Measurements from ENCODE around the gene ACYP2. TPM values are rescaled to one million over a fixed set of nuclear protein-coding genes. Genes with fewer than 3 reads are reported as not detected.

The ACYP2 gene
- polyA plus RNA-seq, 6 donors from 2014 or later = 10.0 to 28.9 (median 25.0) TPM

DNA sequence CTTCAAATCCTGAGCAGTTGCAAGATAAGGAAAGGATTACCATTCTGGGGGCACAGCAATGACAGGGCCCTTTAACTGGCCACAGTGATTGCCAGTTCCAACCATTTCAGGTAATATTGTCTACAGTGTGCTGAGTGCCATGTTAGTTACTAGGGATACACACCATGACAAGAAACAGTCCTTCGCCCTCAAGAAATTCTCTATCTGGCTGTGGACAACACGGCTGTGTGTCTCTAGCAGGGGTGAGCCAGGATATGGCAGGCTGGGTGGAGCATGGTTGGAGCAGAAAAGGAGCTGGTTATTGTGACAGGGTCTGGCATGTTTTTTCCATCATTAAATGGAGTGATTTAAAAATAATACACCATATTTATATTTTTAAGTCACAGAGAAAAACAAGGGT, 109.6 kb downstream of the ACYP2 start:
- H3K36me3 Mint-ChIP-seq = peaks cover 8 to 11% of the 10 kb centered on the region in 2 donors
- DNase-seq = no peak
- peaks cover 0 to 3% (median 0%) of the 10 kb centered on the region in 7 donors for H3K9me3 Mint-ChIP-seq
- no peak overlapping the region for H3K27ac Mint-ChIP-seq
- no peak overlapping the region for H3K4me3 Mint-ChIP-seq
- no peaks in the 10 kb centered on the region for H3K27me3 Mint-ChIP-seq
- no peaks in the 10 kb centered on the region for H3K4me1 Mint-ChIP-seq
- no peak for ATAC-seq (ENCODE audit: low read depth in 2 of 2)

DNA sequence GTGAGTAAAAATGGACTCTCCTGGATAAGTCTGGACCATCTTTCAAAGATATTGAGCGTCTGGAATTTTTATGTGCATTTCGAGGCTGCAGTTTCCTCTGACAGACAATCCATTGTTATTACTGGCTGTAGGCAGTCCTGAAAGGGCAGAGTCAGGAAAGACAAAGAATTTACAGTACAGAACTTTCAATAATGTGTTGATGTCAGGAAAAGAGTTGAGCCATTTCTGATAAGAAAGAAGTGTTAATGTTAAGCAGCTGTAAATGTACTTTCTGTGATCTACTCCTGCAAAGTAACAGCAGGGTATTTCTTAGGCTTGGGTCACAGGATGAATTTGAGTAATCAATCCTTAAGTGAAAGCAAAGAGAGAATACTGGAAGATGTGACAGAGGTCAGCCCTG, 110.8 kb downstream of the ACYP2 start:
- Mint-ChIP-seq H3K4me3 (no peak overlapping the region), H3K27ac (no peak overlapping the region), H3K36me3 (peaks cover 8 to 11% of the 10 kb centered on the region in 2 donors), H3K27me3 (no peaks in the 10 kb centered on the region), H3K4me1 (no peaks in the 10 kb centered on the region), H3K9me3 (peaks cover 0 to 3% (median 0%) of the 10 kb centered on the region in 7 donors)
- no peak for DNase-seq
- ATAC-seq (ENCODE audit: low read depth in 2 of 2) = no peak

DNA sequence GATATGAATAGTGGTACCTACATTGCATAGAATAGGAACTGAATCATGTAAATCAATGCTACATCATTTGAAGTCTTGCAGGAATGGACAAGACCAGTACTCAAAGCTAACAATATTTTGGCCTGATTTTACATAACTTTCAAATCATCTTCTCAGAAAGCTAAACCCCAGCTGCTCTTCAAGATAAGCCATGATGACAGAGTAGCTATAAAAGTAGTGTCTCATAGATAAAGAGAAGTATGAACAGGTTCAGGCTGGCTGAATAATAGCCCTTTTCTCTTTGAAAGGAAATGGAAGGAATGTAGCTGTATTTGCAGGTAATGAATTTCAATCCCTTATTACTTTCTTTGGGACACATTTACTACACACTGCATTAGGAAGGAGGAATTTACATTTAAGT, 112.4 kb downstream of the ACYP2 start:
- Mint-ChIP-seq H3K27ac (peak overlapping the region in 1 of 6 donors; percentile 51), H3K9me3 (peaks cover 2 to 9% (median 6%) of the 10 kb centered on the region in 7 donors), H3K36me3 (peaks cover 13 to 19% of the 10 kb centered on the region in 2 donors), H3K4me1 (no peaks in the 10 kb centered on the region), H3K4me3 (no peak overlapping the region), H3K27me3 (no peaks in the 10 kb centered on the region)
- DNase-seq (no peak), ATAC-seq (ENCODE audit: low read depth in 2 of 2) (no peak)

DNA sequence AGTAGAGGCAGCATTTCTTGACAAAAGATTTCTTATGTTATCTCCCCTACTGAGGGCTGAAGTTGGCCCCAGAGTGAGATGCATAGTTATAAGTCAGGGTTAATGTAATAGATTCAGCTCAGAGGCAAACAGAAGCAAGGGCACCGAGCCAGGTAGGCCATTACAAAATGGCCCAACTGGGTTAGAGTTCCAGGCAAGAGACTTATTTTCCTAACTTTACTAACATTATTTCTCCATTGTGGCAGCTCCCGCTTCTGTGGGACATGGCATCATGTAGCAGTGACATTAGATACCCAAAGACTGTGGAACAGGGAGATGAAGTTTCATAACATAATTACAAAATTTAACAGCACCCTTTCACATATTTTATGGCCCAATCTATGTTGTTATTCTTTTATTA, 113.5 kb downstream of the ACYP2 start:
- Mint-ChIP-seq H3K27me3 (no peaks in the 10 kb centered on the region), H3K9me3 (peaks cover 2 to 9% (median 6%) of the 10 kb centered on the region in 7 donors), H3K36me3 (peaks cover 9 to 16% of the 10 kb centered on the region in 2 donors), H3K4me1 (no peaks in the 10 kb centered on the region), H3K27ac (peak overlapping the region in 1 of 6 donors; percentile 23), H3K4me3 (no peak overlapping the region)
- no peak for DNase-seq
- no peak for ATAC-seq (ENCODE audit: low read depth in 2 of 2)

DNA sequence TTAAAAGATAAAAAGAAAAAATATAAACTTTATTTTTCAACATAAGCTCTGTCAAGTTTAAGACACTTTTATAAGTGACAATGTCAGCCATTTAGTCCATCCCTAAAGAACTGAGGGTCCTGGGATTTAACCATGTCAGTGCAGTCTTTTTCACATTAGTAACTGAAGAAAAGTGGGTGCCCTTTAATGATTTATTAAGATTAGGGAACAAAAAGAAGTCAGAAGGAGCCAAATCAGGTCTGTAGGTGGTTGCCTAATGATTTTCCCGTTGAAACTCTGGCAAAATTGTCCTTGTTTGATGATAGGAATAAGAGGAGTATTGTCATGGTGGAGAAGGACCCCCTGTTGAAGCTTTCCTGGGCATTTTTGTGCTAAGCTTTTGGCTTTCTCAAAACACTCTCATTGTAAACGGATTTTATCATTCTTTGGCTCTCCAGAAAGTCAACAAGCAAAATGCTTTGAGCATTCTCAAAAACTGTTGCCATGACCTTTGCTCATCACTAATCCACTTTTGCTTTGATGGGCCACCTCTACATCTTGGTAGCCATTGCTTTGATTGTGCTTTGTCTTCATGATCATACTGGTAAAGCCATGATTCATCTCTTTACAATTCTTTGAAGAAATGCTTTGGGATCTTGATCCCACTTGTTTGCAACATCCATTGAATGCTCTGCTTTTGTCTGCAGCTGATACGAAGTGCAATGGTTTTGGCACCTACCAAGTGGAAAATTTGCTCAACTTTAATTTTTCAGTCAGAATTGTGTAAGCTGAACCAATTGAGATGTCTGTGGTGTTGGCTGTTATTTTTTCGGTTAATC, 118.6 kb downstream of the ACYP2 start:
- peak overlapping the region in 1 of 6 donors; percentile 15 for H3K27ac Mint-ChIP-seq
- no peak overlapping the region for H3K4me3 Mint-ChIP-seq
- no peak for DNase-seq
- peaks cover 5 to 14% (median 9%) of the 10 kb centered on the region in 7 donors for H3K9me3 Mint-ChIP-seq
- ATAC-seq (ENCODE audit: low read depth in 2 of 2) = no peak
- H3K36me3 Mint-ChIP-seq = peaks cover 15 to 20% of the 10 kb centered on the region in 2 donors
- no peaks in the 10 kb centered on the region for H3K4me1 Mint-ChIP-seq
- no peaks in the 10 kb centered on the region for H3K27me3 Mint-ChIP-seq

DNA sequence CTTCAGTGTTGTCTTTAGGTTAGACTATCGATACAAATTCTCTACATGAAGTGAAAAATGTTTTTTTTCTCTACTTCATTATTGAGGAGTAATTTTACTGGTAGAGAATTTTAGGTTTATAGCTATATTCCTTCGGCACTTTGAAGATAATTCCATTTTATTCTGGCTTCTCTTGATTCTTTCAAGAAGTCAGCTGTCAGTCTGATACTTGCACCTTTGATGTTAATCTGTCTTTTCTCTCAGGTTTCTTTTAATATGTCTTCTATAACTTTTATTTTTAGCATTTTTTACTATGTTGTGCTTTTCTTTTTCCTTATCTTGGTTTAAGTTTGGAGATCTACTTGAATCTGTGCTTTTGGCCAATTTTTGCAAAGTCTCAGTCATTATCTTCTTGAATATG, 122.0 kb downstream of the ACYP2 start:
- H3K36me3 Mint-ChIP-seq = peaks cover 11 to 13% of the 10 kb centered on the region in 2 donors
- ATAC-seq (ENCODE audit: low read depth in 2 of 2) (no peak), DNase-seq (no peak)
- no peaks in the 10 kb centered on the region for H3K27me3 Mint-ChIP-seq
- H3K4me3 Mint-ChIP-seq = no peak overlapping the region
- H3K27ac Mint-ChIP-seq = no peak overlapping the region
- peaks cover 3 to 9% (median 6%) of the 10 kb centered on the region in 7 donors for H3K9me3 Mint-ChIP-seq
- H3K4me1 Mint-ChIP-seq = no peaks in the 10 kb centered on the region

DNA sequence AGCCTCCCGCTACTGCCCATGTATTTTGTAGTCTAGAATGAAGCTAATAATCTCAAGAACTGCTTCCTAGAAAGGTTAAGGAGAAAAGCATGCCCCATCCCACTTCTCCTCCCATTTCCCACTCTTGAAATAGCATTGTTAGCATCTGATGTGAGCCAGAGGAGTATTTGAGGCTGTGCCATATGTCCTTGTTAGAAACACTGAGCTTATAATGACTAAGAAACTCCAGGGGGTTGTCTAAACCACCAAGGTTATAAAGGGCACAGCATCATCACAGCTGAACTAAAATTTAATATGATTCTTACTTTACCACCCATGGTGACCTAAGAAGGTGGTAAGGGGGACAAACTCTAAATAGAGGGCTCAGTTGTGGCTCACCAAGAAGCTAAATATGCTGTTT, 124.0 kb downstream of the ACYP2 start:
- DNase-seq (no peak), ATAC-seq (ENCODE audit: low read depth in 2 of 2) (no peak)
- H3K36me3 Mint-ChIP-seq = peaks cover 4 to 11% of the 10 kb centered on the region in 2 donors
- no peaks in the 10 kb centered on the region for H3K4me1 Mint-ChIP-seq
- H3K9me3 Mint-ChIP-seq = peaks cover 0 to 6% (median 4%) of the 10 kb centered on the region in 7 donors
- H3K27me3 Mint-ChIP-seq = no peaks in the 10 kb centered on the region
- no peak overlapping the region for H3K27ac Mint-ChIP-seq
- no peak overlapping the region for H3K4me3 Mint-ChIP-seq

DNA sequence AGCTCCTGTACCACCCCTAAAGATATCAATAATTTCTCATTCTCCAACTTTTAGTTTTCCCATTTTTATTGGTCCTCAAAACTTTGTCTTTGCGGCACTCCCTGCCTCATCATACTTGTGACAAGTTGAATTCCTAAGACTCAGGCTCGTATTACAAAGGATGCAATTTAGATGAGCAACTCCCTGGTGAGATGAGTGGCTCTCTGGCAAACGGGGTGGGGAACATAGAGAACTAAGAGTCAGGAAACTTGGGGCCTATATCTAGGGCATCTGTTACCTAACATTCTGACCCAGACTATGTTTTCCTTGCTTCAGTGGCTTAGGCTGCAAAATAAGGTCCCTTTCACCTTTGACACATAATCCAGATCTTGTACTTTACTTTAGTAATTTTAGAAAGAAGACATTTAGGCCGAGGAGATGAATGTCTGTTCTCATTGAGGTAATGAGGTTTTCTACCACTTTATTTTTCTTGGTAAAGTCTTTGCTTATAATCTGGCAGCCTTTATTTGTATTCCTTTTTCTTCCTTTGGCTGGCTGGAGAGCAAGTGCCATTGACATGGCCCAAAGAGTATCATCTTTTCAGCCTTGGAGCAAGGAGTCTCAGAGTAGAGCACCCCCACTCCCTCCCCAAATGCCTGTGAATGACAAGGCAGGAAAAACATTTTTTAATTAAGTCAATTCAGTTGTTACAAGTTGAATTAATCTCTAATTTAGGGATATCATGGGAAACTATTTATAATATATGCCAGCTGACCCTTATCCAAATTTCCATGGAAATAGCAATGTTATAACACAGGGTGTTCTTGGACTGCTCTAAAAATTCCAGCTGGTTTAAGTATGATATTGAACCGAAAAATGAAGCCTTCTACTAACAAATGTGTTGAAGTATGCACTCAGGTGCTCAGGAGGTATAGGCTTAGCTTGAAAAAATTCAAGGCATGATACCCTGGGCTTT, 125.4 kb downstream of the ACYP2 start:
- DNase-seq = no peak
- peaks cover 4 to 15% of the 10 kb centered on the region in 2 donors for H3K36me3 Mint-ChIP-seq
- peaks cover 0 to 7% (median 3%) of the 10 kb centered on the region in 7 donors for H3K9me3 Mint-ChIP-seq
- no peak overlapping the region for H3K4me3 Mint-ChIP-seq
- H3K27me3 Mint-ChIP-seq = no peaks in the 10 kb centered on the region
- ATAC-seq (ENCODE audit: low read depth in 2 of 2) = no peak
- no peaks in the 10 kb centered on the region for H3K4me1 Mint-ChIP-seq
- no peak overlapping the region for H3K27ac Mint-ChIP-seq

DNA sequence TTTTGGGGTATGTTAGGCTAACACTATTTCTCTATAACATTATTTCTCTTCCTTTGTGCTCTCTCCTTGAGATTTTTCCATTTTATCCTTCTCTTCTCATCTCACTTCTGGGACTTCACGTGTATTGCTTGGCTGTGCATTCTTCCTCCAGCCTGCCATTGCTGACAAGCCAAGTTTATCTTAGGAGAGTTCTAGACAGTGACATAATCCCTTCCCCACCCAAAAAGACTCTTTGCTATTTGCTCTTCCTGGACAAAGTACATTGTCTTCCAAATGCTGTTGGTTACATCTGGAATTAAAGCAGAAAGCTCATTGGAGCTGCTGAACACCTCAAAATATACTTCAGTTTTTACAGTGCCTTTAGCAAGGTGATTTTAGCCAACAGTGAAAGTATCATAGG, 131.7 kb downstream of the ACYP2 start:
- Mint-ChIP-seq H3K4me1 (peaks cover 0 to 5% (median 0%) of the 10 kb centered on the region in 3 donors), H3K27me3 (no peaks in the 10 kb centered on the region), H3K9me3 (peaks cover 0 to 3% (median 0%) of the 10 kb centered on the region in 7 donors), H3K27ac (no peak overlapping the region), H3K4me3 (no peak overlapping the region), H3K36me3 (peaks cover 0 to 12% of the 10 kb centered on the region in 2 donors)
- ATAC-seq (ENCODE audit: low read depth in 2 of 2) (no peak), DNase-seq (no peak)

DNA sequence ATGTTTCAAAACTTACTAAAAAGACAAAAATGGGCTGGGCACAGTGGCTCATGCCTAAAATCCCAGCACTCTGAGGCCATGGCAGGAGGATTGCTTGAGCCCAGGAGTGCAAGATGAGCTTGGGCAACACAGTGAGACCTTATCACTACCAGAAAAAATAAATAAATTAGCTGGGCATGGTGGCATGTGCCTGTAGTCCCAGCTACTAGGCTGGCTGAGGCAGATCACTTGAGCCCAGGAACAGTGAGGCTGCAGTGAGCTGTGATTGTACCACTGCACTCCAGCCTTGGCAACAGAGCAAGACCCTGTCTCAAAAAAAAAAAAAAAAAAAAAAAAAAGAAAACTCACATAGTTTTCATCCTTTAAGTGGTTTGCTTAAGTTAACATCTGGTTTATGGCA, 134.2 kb downstream of the ACYP2 start:
- Mint-ChIP-seq H3K27me3 (no peaks in the 10 kb centered on the region), H3K4me3 (no peak overlapping the region), H3K36me3 (peaks cover 3 to 22% of the 10 kb centered on the region in 2 donors), H3K27ac (no peak overlapping the region), H3K4me1 (peaks cover 0 to 5% (median 0%) of the 10 kb centered on the region in 3 donors), H3K9me3 (peaks cover 0 to 6% (median 2%) of the 10 kb centered on the region in 7 donors)
- ATAC-seq (ENCODE audit: low read depth in 2 of 2) (no peak), DNase-seq (no peak)

DNA sequence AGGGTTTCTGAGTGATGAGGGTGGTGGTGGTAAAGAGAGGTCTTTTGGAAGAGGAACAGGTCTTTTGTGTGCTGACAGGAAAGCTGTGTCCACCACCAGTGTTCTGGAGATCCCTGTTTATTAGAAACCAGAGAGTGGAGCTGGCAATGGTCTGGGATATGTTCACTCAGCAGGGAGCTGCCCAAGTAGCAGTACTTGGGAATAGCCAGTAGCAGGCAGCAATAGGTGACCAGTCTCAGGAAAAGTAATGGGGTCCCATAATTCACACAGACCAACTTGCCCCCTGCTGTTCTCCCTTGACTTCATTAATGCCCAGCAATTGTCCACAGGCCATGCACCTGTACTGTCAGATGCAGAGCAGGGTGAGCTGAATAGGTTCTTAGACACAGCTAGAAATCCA, 138.8 kb downstream of the ACYP2 start:
- ATAC-seq (ENCODE audit: low read depth in 2 of 2) (no peak), DNase-seq (no peak)
- Mint-ChIP-seq H3K9me3 (peaks cover 0 to 3% (median 2%) of the 10 kb centered on the region in 7 donors), H3K4me3 (no peak overlapping the region), H3K36me3 (peaks cover 9 to 22% of the 10 kb centered on the region in 2 donors), H3K27ac (peak overlapping the region in 1 of 6 donors; percentile 53), H3K27me3 (no peaks in the 10 kb centered on the region), H3K4me1 (no peaks in the 10 kb centered on the region)

DNA sequence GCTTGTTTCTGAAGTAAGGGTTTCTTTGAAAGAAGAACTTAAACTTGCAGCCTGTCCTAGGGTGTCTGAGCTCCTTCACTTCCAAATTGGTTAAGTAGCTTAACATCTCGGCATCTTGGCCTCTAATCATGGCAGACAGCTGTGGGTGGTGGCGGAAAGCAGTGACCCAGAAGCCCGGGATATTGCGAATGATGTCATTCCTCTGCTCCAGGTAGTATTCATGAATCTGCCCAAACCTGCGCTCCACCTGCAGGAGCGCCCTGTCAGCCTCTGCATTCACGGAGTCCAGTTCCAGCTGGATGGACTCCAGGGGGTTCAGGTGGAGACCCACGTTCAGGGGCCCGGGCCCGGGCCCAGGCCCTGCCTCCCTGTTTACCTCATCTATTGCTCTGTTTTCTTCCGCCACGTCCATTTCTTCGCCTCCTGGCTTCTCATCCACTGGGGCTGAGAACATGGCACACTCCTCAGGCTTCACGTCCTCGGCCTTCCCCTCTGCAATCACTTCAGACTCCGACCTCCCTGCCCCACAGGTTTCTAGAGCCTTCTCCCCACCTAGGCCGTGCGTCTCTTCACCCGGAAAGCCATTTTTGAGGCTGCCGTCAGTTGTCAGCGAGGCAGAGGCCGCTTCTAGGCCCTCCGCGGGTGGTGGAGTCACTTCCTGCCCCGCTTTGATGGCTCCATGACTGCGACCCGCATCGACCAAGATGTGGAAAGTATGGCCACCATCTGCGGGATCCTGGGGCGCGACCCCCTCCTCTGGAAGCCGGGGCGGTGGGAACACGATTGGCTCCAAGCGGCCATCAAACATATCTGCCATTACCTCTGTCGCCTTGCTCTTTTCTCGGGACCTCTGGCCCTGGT, 140.0 kb downstream of the ACYP2 start:
- Mint-ChIP-seq H3K36me3 (peaks cover 9 to 21% of the 10 kb centered on the region in 2 donors), H3K27me3 (no peaks in the 10 kb centered on the region), H3K4me3 (no peak overlapping the region), H3K4me1 (no peaks in the 10 kb centered on the region), H3K9me3 (peaks cover 0 to 3% (median 2%) of the 10 kb centered on the region in 7 donors), H3K27ac (peak overlapping the region in 1 of 6 donors; percentile 30)
- no peak for ATAC-seq (ENCODE audit: low read depth in 2 of 2)
- no peak for DNase-seq
